Motor neuron (in vitro differentiated cells): Measurements from ENCODE around the gene LPIN2. TPM values are rescaled to one million over a fixed set of nuclear protein-coding genes. Genes with fewer than 3 reads are reported as not detected.
"Not testable (repeated sequence)": the region's sequence is repeated elsewhere in the genome, so short reads cannot be mapped to it uniquely, and the experiment has no call there.

Experiments
- ATAC-seq, 8 experiments: fragments of 200-7000 bp; cut with Tn5 transposase; replicated peaks in 6 of 8; 2 replicates each; pipeline ENCODE4 v1.8.0; 2021; ENCODE audit warnings: mild to moderate bottlenecking in 8 of 8, moderate library complexity in 8 of 8
- H3K27ac ChIP-seq, 2 donors: fragments of 250-450 bp; sonication (Bioruptor Pico); 2 replicates each; pipeline ENCODE4 v1.9.0; 2021; ENCODE audit warnings: antibody characterized with exemption in 2 of 2, mild to moderate bottlenecking in 2 of 2, moderate library complexity in 1 of 2
- H3K4me1 ChIP-seq, 2 donors: fragments of 250-450 bp; sonication (Bioruptor Pico); replicated peaks in 1 of 2; 2 replicates each; pipeline ENCODE4 v1.6.1; 2021; ENCODE audit warnings: antibody characterized with exemption in 2 of 2, mild to moderate bottlenecking in 2 of 2, moderate library complexity in 1 of 2
- H3K4me3 ChIP-seq, 5 donors: fragments of 250-450 bp; sonication (Bioruptor Pico); 2 replicates each; pipeline ENCODE4 v1.9.0; 2021; ENCODE audit warnings: antibody characterized with exemption in 5 of 5, mild to moderate bottlenecking in 5 of 5, moderate library complexity in 4 of 5
- WGBS, 10 experiments: fragments of 450-650 bp; shearing (Covaris generic); methylation state at CpG; one replicate each; pipeline ENCODE4 v1.0.0; 2022; 5-methylcytosine and 5-hydroxymethylcytosine counted together
- in situ Hi-C, 9 experiments: fragments of 400-800 bp; cut with MboI; loops; one replicate each; pipeline ENCODE4 v1.15.0; 2021; ENCODE audit warnings: low sequenced_read_pairs in 9 of 9, low pct_unique_long_range_greater_than_20kb in 2 of 9; ENCODE audit not compliant: unreplicated experiment in 9 of 9
- total RNA-seq, 8 experiments: library from RNA; unstranded; fragments of 300-600 nt; gene quantifications; 2 replicates each; pipeline versions ENCODE4 v1.2.3 to v1.2.4, GENCODE V29; 2022

LPIN2 gene
- total RNA-seq, 8 experiments from 2014 or later: 9.6 to 33.4 (median 13.0) TPM

- Histone ChIP-seq H3K27ac (peak overlapping the region; percentile 82 to 96), H3K4me1 (peaks cover 7 to 10% of the 10 kb centered on the region in 2 donors), H3K4me3 (peak overlapping the region; percentile 55 to 85 (median 76))
- in situ Hi-C loops: no loop called here
- ATAC-seq: peak in 7 of 8 experiments; percentile 40 to 66 (median 60)
- WGBS, 10 experiments: 0 to 20% (median 2%) methylated on average over 1 to 12 of the region's 78 CpGs
These were observed 564 bp downstream of the LPIN2 start for GRCh38 chr18:3012136-3013023.

GRCh38 chr18:3010086-3010485, 2.9 kb downstream of the LPIN2 start:
- no peak for ATAC-seq
- no peak overlapping the region for H3K27ac ChIP-seq
- in situ Hi-C loops: no loop called here
- no peak overlapping the region for H3K4me3 ChIP-seq
- H3K4me1 ChIP-seq: peaks cover 7 to 10% of the 10 kb centered on the region in 2 donors
- 40 to 100% (median 96%) methylated on average over 1 to 4 of the region's 4 CpGs; no CpG with 5 or more reads in 2 of the 10 experiments for WGBS, 10 experiments

- Histone ChIP-seq H3K4me3 (no peak overlapping the region), H3K27ac (no peak overlapping the region), H3K4me1 (peaks cover 5 to 7% of the 10 kb centered on the region in 2 donors)
- WGBS, 10 experiments: 44 to 100% (median 95%) methylated on average over 1 to 4 of the region's 4 CpGs
- no peak for ATAC-seq
- in situ Hi-C loops: no loop called here
These were observed 4.4 kb downstream of the LPIN2 start for GRCh38 chr18:3008541-3008940.

GRCh38 chr18:3007491-3007890, 5.5 kb downstream of the LPIN2 start:
- in situ Hi-C loops: no loop called here
- no peak for ATAC-seq
- WGBS, 10 experiments: 0 to 100% (median 73%) methylated on average over 1 to 3 of the region's 3 CpGs; no CpG with 5 or more reads in 4 of the 10 experiments
- no peak overlapping the region for H3K4me3 ChIP-seq
- H3K27ac ChIP-seq: no peak overlapping the region
- H3K4me1 ChIP-seq: peaks cover 5 to 7% of the 10 kb centered on the region in 2 donors

- H3K4me1 ChIP-seq: no peaks in the 10 kb centered on the region
- ATAC-seq: no peak
- in situ Hi-C loops: no loop called here
- no peak overlapping the region for H3K4me3 ChIP-seq
- WGBS, 10 experiments: 40 to 100% (median 100%) methylated on average over 1 to 6 of the region's 6 CpGs; no CpG with 5 or more reads in 3 of the 10 experiments
- H3K27ac ChIP-seq: no peak overlapping the region
These were observed 7.5 kb downstream of the LPIN2 start for GRCh38 chr18:3005462-3005861.

- ATAC-seq, H3K4me1 ChIP-seq, H3K27ac ChIP-seq, H3K4me3 ChIP-seq, in situ Hi-C loops: not testable (repeated sequence)
- 89 to 100% (median 100%) methylated on average over 1 to 7 of the region's 8 CpGs; no CpG with 5 or more reads in 1 of the 10 experiments for WGBS, 10 experiments
These were observed 9.2 kb downstream of the LPIN2 start for GRCh38 chr18:3003766-3004165.

GRCh38 chr18:3002732-3003131, 10.2 kb downstream of the LPIN2 start:
- in situ Hi-C loops: no loop called here
- Histone ChIP-seq H3K4me1 (no peaks in the 10 kb centered on the region), H3K27ac (no peak overlapping the region), H3K4me3 (no peak overlapping the region)
- peak in 3 of 8 experiments; percentile 39 to 74 (median 43) for ATAC-seq
- 47 to 93% (median 69%) methylated on average over 2 to 5 of the region's 5 CpGs; no CpG with 5 or more reads in 1 of the 10 experiments for WGBS, 10 experiments

- Histone ChIP-seq H3K4me3 (no peak overlapping the region), H3K4me1 (no peaks in the 10 kb centered on the region), H3K27ac (no peak overlapping the region)
- ATAC-seq: no peak
- WGBS, 10 experiments: 70 to 100% (median 89%) methylated on average over 1 to 3 of the region's 3 CpGs; no CpG with 5 or more reads in 1 of the 10 experiments
- in situ Hi-C loops: no loop called here
These were observed 14.3 kb downstream of the LPIN2 start for GRCh38 chr18:2998644-2999043.

GRCh38 chr18:2997846-2998564, 14.9 kb downstream of the LPIN2 start:
- Histone ChIP-seq H3K4me3 (no peak overlapping the region), H3K27ac (no peak overlapping the region), H3K4me1 (no peaks in the 10 kb centered on the region)
- in situ Hi-C loops: no loop called here
- peak in 3 of 8 experiments; percentile 14 to 37 (median 27) for ATAC-seq
- WGBS, 10 experiments: 0 to 100% (median 85%) methylated on average over 1 to 4 of the region's 4 CpGs

GRCh38 chr18:2997429-2997828, 15.5 kb downstream of the LPIN2 start:
- Histone ChIP-seq H3K4me3 (no peak overlapping the region), H3K27ac (no peak overlapping the region), H3K4me1 (no peaks in the 10 kb centered on the region)
- in situ Hi-C loops: no loop called here
- no peak for ATAC-seq

- peak in 3 of 8 experiments; percentile 35 to 59 (median 52) for ATAC-seq
These were observed 18.1 kb downstream of the LPIN2 start for GRCh38 chr18:2994603-2995432.

GRCh38 chr18:2994020-2994589, 18.8 kb downstream of the LPIN2 start:
- no peak for ATAC-seq
- 75 to 100% (median 100%) methylated on average over 1 to 2 of the region's 2 CpGs; no CpG with 5 or more reads in 4 of the 10 experiments for WGBS, 10 experiments
- H3K4me1 ChIP-seq: no peaks in the 10 kb centered on the region
- in situ Hi-C loops: no loop called here
- H3K4me3 ChIP-seq: no peak overlapping the region
- no peak overlapping the region for H3K27ac ChIP-seq

More at GRCh38 chr18:2994603-2995432, 18.1 kb downstream of the LPIN2 start:
- Histone ChIP-seq H3K4me3 (no peak overlapping the region), H3K27ac (no peak overlapping the region), H3K4me1 (no peaks in the 10 kb centered on the region)
- 80 to 88% methylated on average over 1 to 6 of the region's 6 CpGs; no CpG with 5 or more reads in 8 of the 10 experiments for WGBS, 10 experiments
- in situ Hi-C loops: no loop called here
